SK-N-SH treated with all-trans-retinoic acid at 6 μM for 48 hours (cell line): ENCODE results near the gene AGRP.

ENCODE experiments used
- ATAC-seq: fragments of 200-7000 bp; cut with Tn5 transposase; 3 replicates; pipeline ENCODE4 v1.9.1; 2020; ENCODE audit warnings: mild to moderate bottlenecking, moderate library complexity
- ARNTL ChIP-seq: fragments of 450-650 bp; formaldehyde crosslinking; IDR thresholded peaks from 2 replicates; pipeline ENCODE4 v1.5.0; 2020; ENCODE audit warnings: low read depth, mild to moderate bottlenecking, moderate library complexity, borderline replicate concordance
- BACH2 ChIP-seq: fragments of 250-450 bp; sonication (Bioruptor Pico); IDR thresholded peaks from 2 replicates; pipeline ENCODE4 v1.9.0; 2021; ENCODE audit warnings: mild to moderate bottlenecking, borderline replicate concordance
- CSDC2 ChIP-seq: fragments of 250-450 bp; sonication (Bioruptor Pico); IDR thresholded peaks from 2 replicates; pipeline ENCODE4 v1.5.0; 2020; ENCODE audit warnings: mild to moderate bottlenecking, moderate library complexity
- ESRRG ChIP-seq: fragments of 250-450 bp; sonication (Bioruptor Pico); IDR thresholded peaks from 2 replicates; pipeline ENCODE4 v1.6.1; 2021; ENCODE audit warnings: mild to moderate bottlenecking
- ISL1 ChIP-seq: fragments of 250-450 bp; sonication (Bioruptor Pico); IDR thresholded peaks from 2 replicates; pipeline ENCODE4 v2.1.2; 2022; ENCODE audit warnings: mild to moderate bottlenecking, moderate library complexity
- OSR1 ChIP-seq: fragments of 250-450 bp; sonication (Bioruptor Pico); IDR thresholded peaks from 2 replicates; pipeline ENCODE4 v1.8.0; 2022; ENCODE audit warnings: moderate library complexity, mild to moderate bottlenecking, inconsistent platforms
- PATZ1 ChIP-seq: fragments of 250-450 bp; sonication (Bioruptor Pico); IDR thresholded peaks from 2 replicates; pipeline ENCODE4 v1.8.0; 2020; ENCODE audit warnings: mild to moderate bottlenecking, moderate library complexity, borderline replicate concordance
- PPARA ChIP-seq: fragments of 250-450 bp; sonication (Bioruptor Pico); IDR thresholded peaks from 2 replicates; pipeline ENCODE4 v1.5.0; 2020; ENCODE audit warnings: mild to moderate bottlenecking, borderline replicate concordance
- SNAI2 ChIP-seq: fragments of 250-450 bp; sonication (Bioruptor Pico); IDR thresholded peaks from 2 replicates; pipeline ENCODE4 v1.5.0; 2020; ENCODE audit warnings: mild to moderate bottlenecking, moderate library complexity
- TCF4 ChIP-seq: fragments of 250-450 bp; sonication (Bioruptor Pico); IDR thresholded peaks from 2 replicates; pipeline ENCODE4 v1.8.0; 2021; ENCODE audit warnings: mild to moderate bottlenecking, moderate library complexity, borderline replicate concordance
- TOX ChIP-seq: fragments of 250-450 bp; sonication (Bioruptor Pico); IDR thresholded peaks from 2 replicates; pipeline ENCODE4 v1.8.0; 2021; ENCODE audit warnings: mild to moderate bottlenecking, moderate library complexity, borderline replicate concordance
- TSHZ2 ChIP-seq: fragments of 250-450 bp; sonication (Bioruptor Pico); IDR thresholded peaks from 2 replicates; pipeline ENCODE4 v1.5.0; 2020; ENCODE audit warnings: mild to moderate bottlenecking, moderate library complexity
- ZFP3 ChIP-seq: fragments of 250-450 bp; sonication (Bioruptor Pico); IDR thresholded peaks from 2 replicates; pipeline ENCODE4 v1.5.0; 2020; ENCODE audit warnings: mild to moderate bottlenecking, moderate library complexity
- ZFP30 ChIP-seq: fragments of 450-650 bp; formaldehyde crosslinking; IDR thresholded peaks from 2 replicates; pipeline ENCODE4 v1.5.0; 2022; ENCODE audit warnings: mild to moderate bottlenecking, moderate library complexity
- ZNF70 ChIP-seq: fragments of 450-650 bp; formaldehyde crosslinking; IDR thresholded peaks from 2 replicates; pipeline ENCODE4 v1.5.0; 2020; ENCODE audit warnings: mild to moderate bottlenecking, moderate library complexity
- ZNF8 ChIP-seq: fragments of 450-650 bp; formaldehyde crosslinking; IDR thresholded peaks from 2 replicates; pipeline ENCODE4 v1.5.0; 2020; ENCODE audit warnings: mild to moderate bottlenecking, moderate library complexity
- TF ChIP-seq, protein P1 (sequence below): fragments of 250-450 bp; sonication (Bioruptor Pico); IDR thresholded peaks from 2 replicates; pipeline ENCODE4 v1.8.0; 2021; ENCODE audit warnings: low read depth, mild to moderate bottlenecking, moderate library complexity, borderline replicate concordance
- TF ChIP-seq, protein P2 (sequence below): fragments of 250-450 bp; sonication (Bioruptor Pico); IDR thresholded peaks from 2 replicates; pipeline ENCODE4 v1.5.1; 2021; ENCODE audit warnings: mild to moderate bottlenecking, moderate library complexity
- TF ChIP-seq, protein P3 (sequence below): fragments of 250-450 bp; sonication (Bioruptor Pico); IDR thresholded peaks from 2 replicates; pipeline ENCODE4 v1.5.1; 2020; ENCODE audit warnings: low read depth, mild to moderate bottlenecking, moderate library complexity

The AGRP gene

DNA sequence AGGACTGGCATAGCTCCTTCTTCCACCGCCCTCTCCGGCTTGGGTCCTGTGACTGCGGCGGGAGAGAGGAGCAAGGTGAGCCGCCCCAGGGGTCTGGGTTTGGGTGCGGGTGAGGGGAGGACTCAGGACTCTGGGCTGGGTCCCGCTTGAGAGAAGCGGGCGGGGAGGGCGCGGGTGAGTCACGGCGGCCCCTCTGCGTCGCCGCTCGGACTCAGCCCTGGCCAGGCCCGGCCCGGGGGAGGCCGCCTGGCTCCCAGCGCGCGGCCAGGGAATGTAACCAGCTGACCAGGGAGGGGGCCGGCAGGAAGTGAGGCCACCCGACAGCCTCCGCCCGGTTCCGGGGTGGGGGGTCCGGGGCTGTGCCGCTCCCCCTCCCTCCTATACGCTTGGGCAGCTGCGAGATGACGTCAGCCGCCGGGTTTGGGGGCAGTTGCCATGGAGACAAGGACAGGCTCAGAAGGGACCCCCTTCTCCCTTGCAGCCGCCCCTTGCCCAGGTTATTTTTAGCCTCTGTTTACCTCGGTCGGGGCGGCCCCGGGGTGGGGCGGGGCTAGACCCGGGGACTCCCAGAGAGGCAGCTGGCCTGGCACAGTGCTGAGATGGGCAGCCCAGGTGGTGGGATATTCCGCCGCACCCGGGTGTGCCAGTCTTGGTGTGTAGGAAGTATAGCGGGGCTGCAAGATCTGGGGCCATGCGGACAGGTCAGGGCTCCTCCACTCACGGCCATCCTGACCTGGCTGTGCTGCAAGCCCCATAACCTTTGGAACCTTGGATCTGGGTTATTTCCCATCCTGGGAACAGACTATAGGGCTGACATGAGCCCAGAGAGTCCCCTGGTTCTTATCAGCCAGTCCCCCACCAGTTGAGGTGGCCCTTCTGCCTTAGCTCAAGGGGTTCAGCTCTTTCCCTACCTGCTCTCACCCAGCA, 46.9 kb upstream of the AGRP start:
- ATAC-seq = peak; percentile 72

DNA sequence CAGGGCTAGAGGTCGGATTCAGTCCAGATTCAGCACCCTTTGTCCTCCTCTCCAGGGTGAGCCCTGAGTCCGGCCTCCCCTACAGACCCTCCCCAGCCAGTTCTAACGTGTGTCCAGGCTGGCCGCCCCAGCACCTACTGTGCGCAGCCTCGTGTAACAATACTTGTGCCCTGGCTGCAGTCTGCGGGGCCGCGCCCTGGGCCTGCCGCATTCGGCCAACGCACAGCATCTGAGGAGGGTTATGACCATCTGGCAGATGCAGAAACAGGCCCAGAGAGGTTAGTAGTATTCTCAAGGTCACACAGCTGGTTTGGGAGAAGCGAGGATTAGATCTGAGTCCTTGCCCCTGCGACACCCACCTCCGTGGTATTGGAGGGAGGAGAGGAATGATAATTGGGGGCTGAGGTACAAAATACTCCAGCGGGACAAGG, 46.2 kb upstream of the AGRP start:
- peak; percentile 31 for ATAC-seq
- TF ChIP-seq ESRRG (no peak), ZFP30 (no peak), ARNTL (no peak), ISL1 (CRISPR knock-in tag) (no peak), ZNF8 (no peak), PATZ1 (CRISPR knock-in tag) (no peak), ZNF70 (CRISPR knock-in tag) (no peak), SNAI2 (CRISPR knock-in tag) (no peak), ZFP3 (CRISPR knock-in tag) (no peak)
- TF ChIP-seq, protein P1, sequence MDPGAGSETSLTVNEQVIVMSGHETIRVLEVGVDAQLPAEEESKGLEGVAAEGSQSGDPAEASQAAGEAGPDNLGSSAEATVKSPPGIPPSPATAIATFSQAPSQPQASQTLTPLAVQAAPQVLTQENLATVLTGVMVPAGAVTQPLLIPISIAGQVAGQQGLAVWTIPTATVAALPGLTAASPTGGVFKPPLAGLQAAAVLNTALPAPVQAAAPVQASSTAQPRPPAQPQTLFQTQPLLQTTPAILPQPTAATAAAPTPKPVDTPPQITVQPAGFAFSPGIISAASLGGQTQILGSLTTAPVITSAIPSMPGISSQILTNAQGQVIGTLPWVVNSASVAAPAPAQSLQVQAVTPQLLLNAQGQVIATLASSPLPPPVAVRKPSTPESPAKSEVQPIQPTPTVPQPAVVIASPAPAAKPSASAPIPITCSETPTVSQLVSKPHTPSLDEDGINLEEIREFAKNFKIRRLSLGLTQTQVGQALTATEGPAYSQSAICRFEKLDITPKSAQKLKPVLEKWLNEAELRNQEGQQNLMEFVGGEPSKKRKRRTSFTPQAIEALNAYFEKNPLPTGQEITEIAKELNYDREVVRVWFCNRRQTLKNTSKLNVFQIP (CRISPR knock-in tag) = no peak
- TF ChIP-seq, protein P2, sequence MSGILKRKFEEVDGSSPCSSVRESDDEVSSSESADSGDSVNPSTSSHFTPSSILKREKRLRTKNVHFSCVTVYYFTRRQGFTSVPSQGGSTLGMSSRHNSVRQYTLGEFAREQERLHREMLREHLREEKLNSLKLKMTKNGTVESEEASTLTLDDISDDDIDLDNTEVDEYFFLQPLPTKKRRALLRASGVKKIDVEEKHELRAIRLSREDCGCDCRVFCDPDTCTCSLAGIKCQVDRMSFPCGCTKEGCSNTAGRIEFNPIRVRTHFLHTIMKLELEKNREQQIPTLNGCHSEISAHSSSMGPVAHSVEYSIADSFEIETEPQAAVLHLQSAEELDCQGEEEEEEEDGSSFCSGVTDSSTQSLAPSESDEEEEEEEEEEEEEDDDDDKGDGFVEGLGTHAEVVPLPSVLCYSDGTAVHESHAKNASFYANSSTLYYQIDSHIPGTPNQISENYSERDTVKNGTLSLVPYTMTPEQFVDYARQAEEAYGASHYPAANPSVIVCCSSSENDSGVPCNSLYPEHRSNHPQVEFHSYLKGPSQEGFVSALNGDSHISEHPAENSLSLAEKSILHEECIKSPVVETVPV (CRISPR knock-in tag) = no peak

More for the DNA sequence above, 46.9 kb upstream of the AGRP start:
- no peak for TF ChIP-seq ZFP30
- no peak for TF ChIP-seq ARNTL
- TF ChIP-seq PATZ1 (CRISPR knock-in tag) = peak; percentile 77; the same call in 1 of the 2 replicates

DNA sequence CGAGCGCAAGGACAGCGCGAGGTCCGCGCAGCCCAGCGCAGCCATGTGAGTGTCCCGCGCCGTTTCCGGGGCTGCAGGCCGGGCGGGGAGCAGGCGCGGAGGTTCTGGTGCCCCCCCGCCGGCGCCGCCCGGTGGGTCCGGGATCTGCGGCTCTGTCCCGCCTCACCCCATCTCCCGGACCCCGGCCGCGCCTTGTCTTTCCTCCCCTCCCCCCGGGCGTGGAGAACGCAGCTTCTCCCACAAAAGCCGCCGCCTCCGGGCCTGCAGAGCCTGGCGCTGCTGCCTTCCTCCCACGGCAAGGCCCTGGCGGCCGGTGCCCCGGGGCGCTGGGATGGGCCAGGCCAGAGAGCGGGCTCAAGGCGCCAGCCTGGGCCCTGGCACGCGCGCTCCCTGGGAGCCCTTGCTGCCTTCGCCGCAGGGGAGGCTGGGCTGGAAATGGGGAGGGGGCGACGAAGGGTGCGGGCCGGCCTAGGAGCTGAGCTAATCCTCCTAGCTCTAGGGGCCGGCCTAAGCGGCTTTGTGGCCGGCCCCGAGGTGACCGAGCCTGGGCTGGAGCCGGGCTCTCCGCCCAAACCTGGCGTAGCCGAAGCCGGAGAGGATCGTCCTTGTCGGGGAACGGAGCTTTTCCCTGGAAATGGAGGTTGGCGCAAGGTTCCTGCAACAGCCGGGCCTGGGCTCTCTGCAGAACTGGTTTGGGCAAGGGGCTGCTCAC, 45.7 kb upstream of the AGRP start:
- peak; percentile 67 for ATAC-seq
- TF ChIP-seq TSHZ2 (CRISPR knock-in tag) (no peak), PATZ1 (CRISPR knock-in tag) (no peak), PPARA (CRISPR knock-in tag) (no peak), ZNF70 (CRISPR knock-in tag) (no peak), TCF4 (CRISPR knock-in tag) (no peak), BACH2 (CRISPR knock-in tag) (no peak), CSDC2 (no peak), TOX (CRISPR knock-in tag) (no peak), OSR1 (no peak), ZFP30 (no peak)
- TF ChIP-seq, protein P1 (CRISPR knock-in tag) = no peak
- TF ChIP-seq, protein P3, sequence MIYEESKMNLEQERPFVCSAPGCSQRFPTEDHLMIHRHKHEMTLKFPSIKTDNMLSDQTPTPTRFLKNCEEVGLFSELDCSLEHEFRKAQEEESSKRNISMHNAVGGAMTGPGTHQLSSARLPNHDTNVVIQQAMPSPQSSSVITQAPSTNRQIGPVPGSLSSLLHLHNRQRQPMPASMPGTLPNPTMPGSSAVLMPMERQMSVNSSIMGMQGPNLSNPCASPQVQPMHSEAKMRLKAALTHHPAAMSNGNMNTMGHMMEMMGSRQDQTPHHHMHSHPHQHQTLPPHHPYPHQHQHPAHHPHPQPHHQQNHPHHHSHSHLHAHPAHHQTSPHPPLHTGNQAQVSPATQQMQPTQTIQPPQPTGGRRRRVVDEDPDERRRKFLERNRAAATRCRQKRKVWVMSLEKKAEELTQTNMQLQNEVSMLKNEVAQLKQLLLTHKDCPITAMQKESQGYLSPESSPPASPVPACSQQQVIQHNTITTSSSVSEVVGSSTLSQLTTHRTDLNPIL (CRISPR knock-in tag) = no peak
